GM12878 (cell line): ENCODE data around the gene ARHGAP15. TPM values are rescaled to one million over a fixed set of nuclear protein-coding genes. Genes with fewer than 3 reads are reported as not detected.
A peak's percentile ranks its signal among the peaks of the same experiment; 100 is the strongest.

Source experiments
- ASH2L ChIP-seq: fragments of 300-600, 200-600 bp; sonication (generic); IDR thresholded peaks from 2 replicates; pipeline ENCODE4 v1.6.1; 2017; ENCODE audit warnings: low read depth, mild to moderate bottlenecking, borderline replicate concordance
- ATF2 ChIP-seq: IDR thresholded peaks from 2 replicates; pipeline ENCODE4 v1.6.1; 2012; ENCODE audit warnings: low read length, inconsistent platforms
- ATF7 ChIP-seq: fragments of 450-650 bp; IDR thresholded peaks from 2 replicates; pipeline ENCODE4 v1.6.1; 2016; ENCODE audit warnings: low read depth, mild to moderate bottlenecking
- CREB1 ChIP-seq: IDR thresholded peaks from 2 replicates; pipeline ENCODE4 v1.6.1; 2012; ENCODE audit warnings: low read depth, mild to moderate bottlenecking, inconsistent platforms
- ELK1 ChIP-seq: IDR thresholded peaks from 2 replicates; pipeline ENCODE4 v1.6.1; 2012; ENCODE audit warnings: low read depth, low read length, improper control_type of control experiment
- EP300 ChIP-seq, 2 experiments: fragments of 150-350 bp in 1 of 2; IDR thresholded peaks; 2 replicates each; pipeline ENCODE4 v1.6.1; 2011 to 2012; ENCODE audit warnings: low read depth in 2 of 2, low read length in 2 of 2, borderline replicate concordance in 1 of 2, improper control_type of control experiment in 1 of 2, inconsistent platforms in 1 of 2; ENCODE audit not compliant: control insufficient read depth in 1 of 2
- ETV6 ChIP-seq, 2 experiments: fragments of 450-650 bp in 1 of 2; IDR thresholded peaks in 1 of 2; conservative IDR thresholded peaks in 1 of 2; 2 replicates each; pipeline ENCODE4 v1.6.1; 2014; ENCODE audit warnings: antibody characterized with exemption in 1 of 2, borderline replicate concordance in 1 of 2, low read depth in 1 of 2, mild to moderate bottlenecking in 1 of 2, moderate library complexity in 1 of 2
- GABPA ChIP-seq: IDR thresholded peaks from 2 replicates; pipeline ENCODE4 v1.6.1; 2014; ENCODE audit warnings: antibody characterized with exemption, low read depth, mild to moderate bottlenecking, inconsistent platforms
- HCFC1 ChIP-seq: fragments of 150-350 bp; IDR thresholded peaks from 2 replicates; pipeline ENCODE4 v1.6.1; 2014; ENCODE audit warnings: low read length
- HDAC6 ChIP-seq: fragments of 200-600 bp; sonication (generic); IDR thresholded peaks from one replicate; pipeline ENCODE4 v1.8.0; 2017; ENCODE audit warnings: antibody characterized with exemption; ENCODE audit not compliant: unreplicated experiment
- IKZF1 ChIP-seq: fragments of 450-650 bp; conservative IDR thresholded peaks from 2 replicates; pipeline ENCODE4 v1.6.1; 2017; ENCODE audit warnings: antibody characterized with exemption, mild to moderate bottlenecking
- IKZF2 ChIP-seq, 2 experiments: fragments of 450-650 bp; IDR thresholded peaks; 2 replicates each; pipeline ENCODE4 v1.6.1; 2017; ENCODE audit warnings: mild to moderate bottlenecking in 2 of 2, moderate library complexity in 2 of 2
- IRF4 ChIP-seq: IDR thresholded peaks from 2 replicates; pipeline ENCODE4 v1.6.1; 2011; ENCODE audit warnings: low read depth, low read length
- KDM1A ChIP-seq: fragments of 200-600 bp; sonication (generic); IDR thresholded peaks from 2 replicates; pipeline ENCODE4 v1.6.1; 2016; ENCODE audit warnings: borderline replicate concordance
- KLF5 ChIP-seq: fragments of 450-650 bp; IDR thresholded peaks from 2 replicates; pipeline ENCODE4 v1.6.1; 2014; ENCODE audit warnings: mild to moderate bottlenecking; ENCODE audit not compliant: partially characterized antibody
- MEF2A ChIP-seq: IDR thresholded peaks from 2 replicates; pipeline ENCODE4 v1.6.1; 2011; ENCODE audit warnings: low read depth, mild to moderate bottlenecking, low read length, moderate library complexity; ENCODE audit not compliant: insufficient read depth
- MTA2 ChIP-seq: fragments of 450-650 bp; IDR thresholded peaks from 2 replicates; pipeline ENCODE4 v1.6.1; 2016; ENCODE audit warnings: low read depth, mild to moderate bottlenecking, moderate library complexity
- NBN ChIP-seq: fragments of 450-650 bp; IDR thresholded peaks from 2 replicates; pipeline ENCODE4 v1.6.1; 2016
- NFYB ChIP-seq: IDR thresholded peaks from 2 replicates; pipeline ENCODE4 v1.6.1; 2011; ENCODE audit warnings: low read depth, mild to moderate bottlenecking, low read length, improper control_type of control experiment, moderate library complexity; ENCODE audit not compliant: insufficient read depth
- NR2F1 ChIP-seq: fragments of 450-650 bp; conservative IDR thresholded peaks from 2 replicates; pipeline ENCODE4 v1.6.1; 2017; ENCODE audit warnings: mild to moderate bottlenecking
- RUNX3 ChIP-seq: IDR thresholded peaks from 2 replicates; pipeline ENCODE4 v1.6.1; 2012; ENCODE audit warnings: low read length, inconsistent platforms
- SRF ChIP-seq, 2 experiments: IDR thresholded peaks; 2 replicates each; pipeline ENCODE4 v1.6.1; 2011; ENCODE audit warnings: low read depth in 2 of 2, low read length in 2 of 2, mild to moderate bottlenecking in 1 of 2, moderate library complexity in 1 of 2
- STAT3 ChIP-seq: IDR thresholded peaks from 2 replicates; pipeline ENCODE4 v1.6.1; 2011; ENCODE audit warnings: low read depth, low read length, improper control_type of control experiment
- TCF7 ChIP-seq: IDR thresholded peaks from 2 replicates; pipeline ENCODE4 v1.6.1; 2014; ENCODE audit warnings: antibody characterized with exemption, borderline replicate concordance
- ZBED1 ChIP-seq: IDR thresholded peaks from 2 replicates; pipeline ENCODE4 v1.6.1; 2016; ENCODE audit warnings: borderline replicate concordance
- polyA plus RNA-seq, 11 experiments: library from polyadenylated mRNA; depleted of rRNA in 4 of 11; unstranded in 6 of 11; stranded (reverse) in 5 of 11; fragments of >200 nt; fragmentation: Nextera tagmentation in 4 of 11; fragmentation: Illumina TruSeq in 1 of 11; extraction: Ambion mirVana in 4 of 11; extraction: Trizol in 1 of 11; gene quantifications; 1 replicate in 1 of 11; 2 replicates in 10 of 11; pipeline versions ENCODE4 v1.2.1 to v1.2.3, GENCODE V29; 2011 to 2016; ENCODE audit warnings: inconsistent platforms in 2 of 11, missing spikeins in 2 of 11, low read depth in 1 of 11
- total RNA-seq, 4 experiments: library from RNA; depleted of rRNA in 3 of 4; stranded (reverse); fragments of >200 nt in 3 of 4; fragmentation: Illumina TruSeq in 1 of 4; extraction: Trizol in 1 of 4; gene quantifications; 2 replicates each; pipeline versions ENCODE4 v1.2.1 to v1.2.3, GENCODE V29; 2013 to 2021
- TF ChIP-seq, protein P1 (sequence below): fragments of 150-350 bp; IDR thresholded peaks from 2 replicates; pipeline ENCODE4 v1.6.1; 2014; ENCODE audit warnings: mild to moderate bottlenecking, low read depth, low read length
- TF ChIP-seq, protein P2 (sequence below): IDR thresholded peaks from 2 replicates; pipeline ENCODE4 v1.6.1; 2011; ENCODE audit warnings: borderline replicate concordance, low read depth, mild to moderate bottlenecking, moderate library complexity, low read length; ENCODE audit not compliant: insufficient read depth, poor library complexity, severe bottlenecking

The ARHGAP15 gene
- total and polyA plus RNA-seq, 10 of the 15 experiments (the other 5 are each of a cell fraction or from before 2014, with no cell fraction given) = 38.0 to 92.6 (median 66.7) TPM

GRCh38 chr2:143698888-143699570 is 569.8 kb downstream of the ARHGAP15 start (continued):
- TF ChIP-seq, protein P1, sequence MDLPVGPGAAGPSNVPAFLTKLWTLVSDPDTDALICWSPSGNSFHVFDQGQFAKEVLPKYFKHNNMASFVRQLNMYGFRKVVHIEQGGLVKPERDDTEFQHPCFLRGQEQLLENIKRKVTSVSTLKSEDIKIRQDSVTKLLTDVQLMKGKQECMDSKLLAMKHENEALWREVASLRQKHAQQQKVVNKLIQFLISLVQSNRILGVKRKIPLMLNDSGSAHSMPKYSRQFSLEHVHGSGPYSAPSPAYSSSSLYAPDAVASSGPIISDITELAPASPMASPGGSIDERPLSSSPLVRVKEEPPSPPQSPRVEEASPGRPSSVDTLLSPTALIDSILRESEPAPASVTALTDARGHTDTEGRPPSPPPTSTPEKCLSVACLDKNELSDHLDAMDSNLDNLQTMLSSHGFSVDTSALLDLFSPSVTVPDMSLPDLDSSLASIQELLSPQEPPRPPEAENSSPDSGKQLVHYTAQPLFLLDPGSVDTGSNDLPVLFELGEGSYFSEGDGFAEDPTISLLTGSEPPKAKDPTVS = no peak
- TF ChIP-seq STAT3 (no peak), ELK1 (no peak), MEF2A (peak; percentile 83), NBN (no peak), EP300 (IDR thresholded peaks at IDR 0.05; ENCODE audit: borderline replicate concordance in 1 of 2, control insufficient read depth in 1 of 2, low read depth in 2 of 2, low read length in 2 of 2) (peak in 1 of 2 experiments; percentile 60; a peak in 2 of 4 replicates), IKZF1 (peak; percentile 47), NFYB (no peak), KDM1A (no peak), TCF7 (peak; percentile 86), IKZF2 (IDR thresholded peaks at IDR 0.05) (peak in 1 of 2 experiments; percentile 37; a peak in 2 of 4 replicates), CREB1 (peak; percentile 51; the same call in 1 of the 2 replicates), GABPA (peak; percentile 60), ZBED1 (peak; percentile 68; the same call in 1 of the 2 replicates), KLF5 (no peak), ATF2 (peak; percentile 83), MTA2 (peak; percentile 41; the same call in 1 of the 2 replicates), HCFC1 (no peak), ATF7 (no peak), ASH2L (no peak), RUNX3 (peak; percentile 90), NR2F1 (peak; percentile 41; the same call in 1 of the 2 replicates), IRF4 (0 out of 2 replicates have a peak, but pooled peaks have one; percentile 48), HDAC6 (no peak), ETV6 (conservative IDR thresholded peaks at IDR 0.05 in 1 of 2, IDR thresholded peaks at IDR 0.05 in 1 of 2; ENCODE audit: borderline replicate concordance in 1 of 2, low read depth in 1 of 2) (peak in 1 of 2 experiments; percentile 34; a peak in 1 of 4 replicates), SRF (IDR thresholded peaks at IDR 0.05; ENCODE audit: low read depth in 2 of 2, low read length in 2 of 2) (no peak)
- TF ChIP-seq, protein P2, sequence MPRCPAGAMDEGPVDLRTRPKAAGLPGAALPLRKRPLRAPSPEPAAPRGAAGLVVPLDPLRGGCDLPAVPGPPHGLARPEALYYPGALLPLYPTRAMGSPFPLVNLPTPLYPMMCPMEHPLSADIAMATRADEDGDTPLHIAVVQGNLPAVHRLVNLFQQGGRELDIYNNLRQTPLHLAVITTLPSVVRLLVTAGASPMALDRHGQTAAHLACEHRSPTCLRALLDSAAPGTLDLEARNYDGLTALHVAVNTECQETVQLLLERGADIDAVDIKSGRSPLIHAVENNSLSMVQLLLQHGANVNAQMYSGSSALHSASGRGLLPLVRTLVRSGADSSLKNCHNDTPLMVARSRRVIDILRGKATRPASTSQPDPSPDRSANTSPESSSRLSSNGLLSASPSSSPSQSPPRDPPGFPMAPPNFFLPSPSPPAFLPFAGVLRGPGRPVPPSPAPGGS = no peak
